ENCODE results near the gene PDCD1LG2.

GRCh38 chr9:5509573-5509972 is 758 bp upstream of the PDCD1LG2 start:
- no peak for TF ChIP-seq CTCF (IDR thresholded peaks at IDR 0.05)
- no peak for TF ChIP-seq TCF7L2 (IDR thresholded peaks at IDR 0.05; ENCODE audit: low read depth, low read length)
- no peak for TF ChIP-seq POLR2AphosphoS5 (IDR thresholded peaks at IDR 0.05; ENCODE audit: low read depth, low read length)

Measured in Panc1 (cell line).